ENCODE measurements around the gene DOCK8. TPM values are rescaled to one million over a fixed set of nuclear protein-coding genes. Genes with fewer than 3 reads are reported as not detected.

DOCK8 gene
- total RNA-seq, 6 experiments from 2014 or later = 5.8 to 20.5 (median 9.5) TPM

DNA sequence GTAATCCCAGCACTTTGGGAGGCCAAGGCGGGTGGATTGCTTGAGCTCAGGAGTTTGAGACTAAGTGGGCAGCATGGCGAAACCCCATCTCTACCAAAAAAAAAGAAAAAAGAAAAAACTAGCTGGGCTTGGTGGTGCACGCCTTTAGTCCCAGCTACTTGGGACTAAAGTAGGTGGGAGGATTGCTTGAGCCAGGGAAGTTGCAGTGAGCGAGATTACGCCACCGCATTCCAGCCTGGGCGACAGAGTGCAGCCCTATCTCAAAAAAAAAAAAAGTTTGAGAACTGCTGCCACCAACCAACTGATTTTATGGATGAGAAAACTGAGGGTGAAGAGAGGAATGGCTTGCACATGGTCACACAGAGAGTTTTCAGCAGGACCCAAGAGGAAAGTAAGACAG is 175.1 kb downstream of the DOCK8 start:
- H3K36me3 ChIP-seq = no peaks in the 10 kb centered on the region
- TF ChIP-seq, protein P1, sequence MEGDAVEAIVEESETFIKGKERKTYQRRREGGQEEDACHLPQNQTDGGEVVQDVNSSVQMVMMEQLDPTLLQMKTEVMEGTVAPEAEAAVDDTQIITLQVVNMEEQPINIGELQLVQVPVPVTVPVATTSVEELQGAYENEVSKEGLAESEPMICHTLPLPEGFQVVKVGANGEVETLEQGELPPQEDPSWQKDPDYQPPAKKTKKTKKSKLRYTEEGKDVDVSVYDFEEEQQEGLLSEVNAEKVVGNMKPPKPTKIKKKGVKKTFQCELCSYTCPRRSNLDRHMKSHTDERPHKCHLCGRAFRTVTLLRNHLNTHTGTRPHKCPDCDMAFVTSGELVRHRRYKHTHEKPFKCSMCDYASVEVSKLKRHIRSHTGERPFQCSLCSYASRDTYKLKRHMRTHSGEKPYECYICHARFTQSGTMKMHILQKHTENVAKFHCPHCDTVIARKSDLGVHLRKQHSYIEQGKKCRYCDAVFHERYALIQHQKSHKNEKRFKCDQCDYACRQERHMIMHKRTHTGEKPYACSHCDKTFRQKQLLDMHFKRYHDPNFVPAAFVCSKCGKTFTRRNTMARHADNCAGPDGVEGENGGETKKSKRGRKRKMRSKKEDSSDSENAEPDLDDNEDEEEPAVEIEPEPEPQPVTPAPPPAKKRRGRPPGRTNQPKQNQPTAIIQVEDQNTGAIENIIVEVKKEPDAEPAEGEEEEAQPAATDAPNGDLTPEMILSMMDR (IDR thresholded peaks at IDR 0.05) = no peak
- no peak for TF ChIP-seq POLR2A (IDR thresholded peaks at IDR 0.05)
- intact Hi-C loops (cut with DNase I) = loop anchor here in 1 of 2 donors (10.0 kb wide), 1 partner anchor 405 kb away; no protein-coding TSS in a partner anchor
- no peak for DNase-seq
- no peak overlapping the region for H3K4me3 ChIP-seq
- no peak overlapping the region for H3K27ac ChIP-seq
- ATAC-seq = no peak
- peaks cover 0 to 7% of the 10 kb centered on the region in 2 donors for H3K27me3 ChIP-seq
- H3K4me1 ChIP-seq = no peaks in the 10 kb centered on the region
- H3K9me3 ChIP-seq = no peaks in the 10 kb centered on the region
- WGBS (ENCODE audit: insufficient coverage, low coverage, low lambda C conversion rate, missing lambda C conversion rate) = 83% methylated on average over 3 of the region's 7 CpGs

DNA sequence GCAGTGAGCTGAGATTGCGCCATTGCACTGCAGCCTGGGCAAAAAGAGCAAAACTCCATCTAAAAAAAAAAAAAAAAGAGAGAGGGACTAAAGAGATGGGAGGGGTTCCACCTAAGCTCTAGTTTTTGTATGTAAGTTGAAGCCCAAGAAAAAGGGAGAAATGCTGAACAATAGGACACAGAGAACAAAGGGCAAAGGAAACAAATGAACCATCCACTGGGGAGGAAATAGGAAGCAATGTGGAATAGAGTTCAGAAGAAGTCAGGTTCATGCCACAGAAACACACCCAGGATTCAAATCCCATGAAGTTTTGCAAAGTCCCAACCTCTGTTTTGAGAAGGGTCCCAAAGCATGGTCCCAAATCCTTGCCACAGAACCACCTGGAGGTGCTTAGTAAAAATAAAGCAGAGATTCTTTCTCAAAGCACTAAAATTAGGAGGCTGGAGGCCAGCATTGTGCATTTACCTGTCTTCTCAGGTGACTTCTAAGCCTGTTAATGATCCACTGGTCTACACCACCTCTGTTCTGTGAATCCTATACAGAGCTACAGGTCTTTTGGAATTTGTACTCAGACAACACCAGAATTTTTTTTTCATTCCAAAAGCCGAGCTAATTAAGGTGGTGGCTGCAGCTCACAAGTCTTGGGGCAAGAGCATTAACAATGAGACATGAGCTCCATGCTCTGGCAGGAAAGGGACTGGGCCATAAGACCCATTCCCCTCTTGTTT is 177.6 kb downstream of the DOCK8 start:
- TF ChIP-seq POLR2A (IDR thresholded peaks at IDR 0.05) = no peak
- TF ChIP-seq, protein P1 (IDR thresholded peaks at IDR 0.05) = no peak
- no peaks in the 10 kb centered on the region for H3K9me3 ChIP-seq
- no peak overlapping the region for H3K4me3 ChIP-seq
- H3K36me3 ChIP-seq = no peaks in the 10 kb centered on the region
- no peak overlapping the region for H3K27ac ChIP-seq
- no peak for ATAC-seq
- DNase-seq = no peak
- 86% methylated on average over 2 of the region's 2 CpGs for WGBS (ENCODE audit: insufficient coverage, low coverage, low lambda C conversion rate, missing lambda C conversion rate)
- no peaks in the 10 kb centered on the region for H3K27me3 ChIP-seq
- intact Hi-C loops (cut with DNase I) = no loop called here
- no peaks in the 10 kb centered on the region for H3K4me1 ChIP-seq

DNA sequence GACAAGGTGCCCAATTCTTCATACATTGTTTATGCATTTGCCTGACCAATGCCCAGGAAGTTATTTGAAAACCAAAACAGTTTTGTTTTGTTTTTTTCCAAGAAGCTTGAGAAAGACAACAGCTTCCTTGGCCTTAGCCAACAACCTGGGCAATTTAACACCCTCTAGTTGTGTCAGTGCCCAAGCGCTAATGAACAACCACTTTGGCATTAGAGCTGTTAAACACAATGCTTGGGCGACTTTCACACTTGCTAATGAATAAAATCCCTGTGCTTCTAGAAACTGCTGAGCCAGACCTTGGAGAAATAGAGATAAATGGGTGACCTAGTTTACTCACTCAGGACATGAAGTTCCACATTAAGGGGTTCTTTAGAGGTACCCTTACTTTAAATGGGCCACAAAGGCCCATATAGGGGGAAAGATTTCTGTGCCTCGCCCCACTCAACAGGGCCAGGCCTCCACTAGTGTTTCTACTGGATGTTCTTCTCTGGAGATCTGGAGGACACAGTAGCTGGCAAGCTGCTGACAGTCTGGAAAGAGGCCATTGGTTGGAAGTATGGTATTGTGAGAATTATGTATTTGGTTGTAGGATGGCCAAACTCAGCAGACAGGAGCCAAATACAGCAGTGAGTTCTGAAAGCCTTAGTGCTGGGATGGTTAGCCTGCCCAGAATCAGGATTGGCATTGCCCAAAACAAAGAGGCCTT is 179.8 kb downstream of the DOCK8 start:
- no peak overlapping the region for H3K4me3 ChIP-seq
- DNase-seq = no peak
- H3K36me3 ChIP-seq = peaks cover 0 to 2% (median 0%) of the 10 kb centered on the region in 4 donors
- no peaks in the 10 kb centered on the region for H3K27me3 ChIP-seq
- intact Hi-C loops (cut with DNase I) = no loop called here
- H3K9me3 ChIP-seq = no peaks in the 10 kb centered on the region
- no peak overlapping the region for H3K27ac ChIP-seq
- 77% methylated on average over 3 of the region's 3 CpGs for WGBS (ENCODE audit: insufficient coverage, low coverage, low lambda C conversion rate, missing lambda C conversion rate)
- ATAC-seq = no peak
- no peaks in the 10 kb centered on the region for H3K4me1 ChIP-seq
- TF ChIP-seq POLR2A (IDR thresholded peaks at IDR 0.05) = no peak
- TF ChIP-seq, protein P1 (IDR thresholded peaks at IDR 0.05) = no peak

DNA sequence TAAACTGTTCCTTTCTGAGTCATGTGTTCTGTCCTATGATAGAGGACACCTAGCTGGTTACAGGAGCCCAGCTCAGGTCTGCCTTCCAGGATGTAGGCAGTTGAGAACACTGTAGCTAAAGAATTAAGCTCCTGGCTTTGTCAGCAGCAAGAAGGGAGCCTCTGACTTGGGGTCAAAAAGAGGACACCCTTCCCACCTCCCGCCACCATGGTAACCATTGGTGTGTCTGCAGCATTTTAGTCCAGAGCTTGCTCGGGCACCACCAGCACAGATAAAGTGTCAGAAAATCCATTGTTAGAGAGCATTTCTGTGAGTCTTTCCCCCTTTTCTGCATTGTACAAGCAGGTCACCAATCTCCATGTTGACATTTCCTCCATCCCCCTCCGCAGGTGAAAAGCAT is 181.7 kb downstream of the DOCK8 start:
- no peaks in the 10 kb centered on the region for H3K4me1 ChIP-seq
- H3K4me3 ChIP-seq = no peak overlapping the region
- no peak for TF ChIP-seq POLR2A (IDR thresholded peaks at IDR 0.05)
- TF ChIP-seq, protein P1 (IDR thresholded peaks at IDR 0.05) = no peak
- intact Hi-C loops (cut with DNase I) = no loop called here
- H3K27me3 ChIP-seq = no peaks in the 10 kb centered on the region
- WGBS (ENCODE audit: insufficient coverage, low coverage, low lambda C conversion rate, missing lambda C conversion rate) = 83% methylated on average over 2 of the region's 3 CpGs
- no peaks in the 10 kb centered on the region for H3K9me3 ChIP-seq
- DNase-seq (no peak), ATAC-seq (no peak)
- H3K36me3 ChIP-seq = peaks cover 0 to 6% (median 1%) of the 10 kb centered on the region in 4 donors
- no peak overlapping the region for H3K27ac ChIP-seq
